NCI-H446 (cell line): ENCODE results near the gene MICALL2.

Experiments used
- DNase-seq, 2 experiments: peaks; one replicate each; lab custom pipeline; 2025; lab: John Stamatoyannopoulos, UW

MICALL2 gene

DNA sequence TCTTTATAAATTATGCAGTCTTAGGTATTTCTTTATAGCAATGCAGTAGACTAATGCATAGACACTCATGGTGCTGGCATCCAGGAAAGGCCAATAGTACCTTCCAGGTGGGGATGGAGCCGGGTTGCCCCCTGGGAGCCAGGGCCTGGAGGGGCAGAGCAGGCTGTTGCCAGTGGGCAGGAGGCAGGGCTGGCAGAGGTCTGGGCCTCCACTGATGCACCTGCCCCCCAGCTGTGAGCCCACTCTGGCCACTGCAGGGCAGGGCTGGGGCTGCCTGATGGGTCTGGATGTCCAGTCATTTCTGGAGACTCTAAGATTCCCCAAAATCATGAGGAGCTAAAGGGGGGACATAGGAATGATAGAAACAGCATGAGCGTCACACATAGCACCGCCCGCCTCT lies 66.7 kb downstream of the MICALL2 start:
- DNase-seq: no peak

DNA sequence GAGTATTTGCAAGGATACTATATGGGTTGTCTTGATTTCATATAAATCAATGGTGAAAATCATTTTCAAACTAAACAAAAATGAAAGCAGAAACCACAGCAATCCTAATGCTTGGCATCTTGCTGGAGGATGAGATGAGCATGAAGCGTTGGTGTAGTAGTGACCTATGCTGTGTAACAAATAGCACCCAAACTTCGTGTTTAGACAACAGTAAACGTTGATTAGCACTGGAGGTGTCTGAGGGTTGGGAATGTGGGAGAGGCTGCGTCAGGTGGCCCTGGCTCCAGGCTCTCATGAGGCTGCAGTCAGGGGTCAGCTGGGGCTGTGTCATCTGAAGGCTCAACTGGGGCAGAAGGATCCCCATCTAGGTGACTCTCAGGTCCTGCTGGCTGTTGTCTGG lies 67.8 kb downstream of the MICALL2 start:
- DNase-seq: no peak

DNA sequence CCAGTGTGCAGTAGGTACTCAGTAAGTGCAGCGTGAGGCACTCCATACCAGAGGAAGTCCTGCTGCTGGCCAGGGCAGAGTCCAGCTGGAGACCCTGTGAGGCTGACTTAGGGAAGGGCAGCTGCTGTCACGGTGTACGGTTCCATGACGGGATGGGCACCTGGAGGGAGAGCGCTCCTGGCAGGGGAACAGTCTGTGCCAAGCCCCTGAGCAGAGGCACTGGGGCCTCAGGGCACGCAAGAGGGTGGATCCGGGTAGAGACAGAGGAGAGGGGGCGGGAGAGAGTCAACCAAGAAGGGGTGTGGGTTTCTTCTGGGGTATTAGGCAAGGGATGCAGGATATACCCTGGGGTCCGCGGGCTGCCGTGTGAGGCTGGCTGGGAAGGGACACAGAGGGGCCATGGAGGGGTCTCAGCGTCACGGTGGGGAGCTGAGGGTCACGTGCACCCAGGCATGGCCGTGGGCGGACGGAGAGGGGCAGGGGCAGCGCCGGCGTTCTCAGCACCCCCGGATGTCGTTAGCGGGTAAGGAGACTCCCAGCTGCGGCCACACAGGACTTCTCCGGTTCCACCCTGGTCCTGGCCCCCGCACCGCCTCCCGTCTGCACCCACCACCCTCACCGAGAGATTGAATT lies 70.5 kb downstream of the MICALL2 start:
- no peak for DNase-seq

DNA sequence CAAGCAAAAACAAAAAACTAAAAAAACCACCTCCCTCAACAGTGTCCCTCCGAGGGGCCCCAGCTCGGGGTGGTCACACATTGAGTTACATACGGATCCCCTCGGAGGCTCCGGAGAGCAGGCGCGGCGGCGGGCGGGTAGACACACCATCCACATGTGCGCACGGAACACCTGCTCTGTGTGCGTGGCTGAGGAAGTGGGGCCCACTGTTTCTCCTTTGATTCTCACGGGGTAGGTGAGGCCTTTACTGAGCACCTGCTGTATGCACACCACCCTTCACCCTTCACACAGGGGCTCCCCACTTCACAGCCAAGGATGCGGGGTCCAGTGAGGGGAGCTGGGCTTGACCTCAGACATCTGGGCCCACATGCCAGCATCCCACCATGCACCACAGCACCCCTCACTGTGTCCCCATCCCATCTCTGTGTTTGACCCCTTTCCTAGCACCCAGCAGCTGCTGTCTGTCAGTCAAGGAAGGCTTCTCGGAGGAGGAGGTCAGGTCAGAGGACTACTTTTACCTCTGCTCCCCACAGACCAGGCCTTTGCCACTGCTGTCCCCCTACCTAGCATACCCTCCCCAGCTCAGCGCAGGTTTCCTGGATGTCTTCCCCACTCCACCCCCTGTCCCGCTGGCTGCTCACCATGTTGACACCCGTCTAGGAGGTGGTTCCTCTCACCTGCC lies 71.1 kb downstream of the MICALL2 start:
- DNase-seq: no peak

DNA sequence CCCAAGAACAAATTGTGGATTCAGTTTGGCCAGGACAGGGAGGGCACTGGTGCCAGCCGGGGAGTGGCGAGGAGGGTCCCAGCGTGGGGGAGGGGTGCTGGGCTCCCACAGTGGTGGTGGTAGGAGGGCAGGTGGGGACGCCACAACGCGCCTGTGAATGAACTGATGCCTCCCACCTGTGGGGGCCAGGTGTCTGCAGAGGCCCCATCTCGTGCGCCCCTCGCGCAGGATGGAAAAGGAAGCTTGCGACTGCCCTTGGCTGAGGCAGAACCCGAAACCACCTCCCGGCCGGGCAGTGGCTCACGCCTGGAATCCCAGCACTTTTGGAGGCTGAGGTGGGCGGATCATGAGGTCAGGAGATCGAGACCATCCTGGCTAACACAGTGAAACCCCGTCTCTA lies 72.0 kb downstream of the MICALL2 start:
- no peak for DNase-seq

DNA sequence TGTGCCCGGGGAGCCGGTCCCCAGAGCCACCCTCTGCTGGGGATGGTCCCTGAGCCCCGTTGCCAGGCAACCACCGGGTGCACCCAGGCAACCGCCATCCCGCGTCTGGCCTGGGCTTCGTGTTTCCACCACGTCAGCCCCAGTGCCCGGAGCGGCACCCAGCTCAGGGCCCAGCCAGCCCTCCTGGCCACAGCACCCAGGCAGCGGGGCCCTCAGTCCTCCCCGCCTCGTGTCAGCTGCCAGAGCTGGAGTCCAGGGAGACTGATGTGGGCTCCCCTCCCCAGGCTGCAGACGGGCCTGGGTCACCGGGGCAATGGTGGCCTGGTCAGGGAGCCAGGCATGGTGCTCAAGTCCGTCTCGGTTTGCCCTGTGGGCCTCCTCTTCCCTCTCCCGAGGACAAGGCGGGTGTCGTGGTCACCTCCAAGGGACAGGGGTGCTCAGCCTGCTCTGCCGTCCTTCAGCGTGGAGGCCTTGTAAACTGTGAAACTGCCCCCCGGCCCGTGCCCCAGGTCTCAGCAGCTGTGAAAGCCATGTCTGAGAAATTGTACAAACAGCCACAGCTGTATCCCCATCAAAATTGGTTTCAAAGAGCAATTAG lies 72.5 kb downstream of the MICALL2 start:
- peak in 1 of 2 experiments; percentile 25 for DNase-seq

DNA sequence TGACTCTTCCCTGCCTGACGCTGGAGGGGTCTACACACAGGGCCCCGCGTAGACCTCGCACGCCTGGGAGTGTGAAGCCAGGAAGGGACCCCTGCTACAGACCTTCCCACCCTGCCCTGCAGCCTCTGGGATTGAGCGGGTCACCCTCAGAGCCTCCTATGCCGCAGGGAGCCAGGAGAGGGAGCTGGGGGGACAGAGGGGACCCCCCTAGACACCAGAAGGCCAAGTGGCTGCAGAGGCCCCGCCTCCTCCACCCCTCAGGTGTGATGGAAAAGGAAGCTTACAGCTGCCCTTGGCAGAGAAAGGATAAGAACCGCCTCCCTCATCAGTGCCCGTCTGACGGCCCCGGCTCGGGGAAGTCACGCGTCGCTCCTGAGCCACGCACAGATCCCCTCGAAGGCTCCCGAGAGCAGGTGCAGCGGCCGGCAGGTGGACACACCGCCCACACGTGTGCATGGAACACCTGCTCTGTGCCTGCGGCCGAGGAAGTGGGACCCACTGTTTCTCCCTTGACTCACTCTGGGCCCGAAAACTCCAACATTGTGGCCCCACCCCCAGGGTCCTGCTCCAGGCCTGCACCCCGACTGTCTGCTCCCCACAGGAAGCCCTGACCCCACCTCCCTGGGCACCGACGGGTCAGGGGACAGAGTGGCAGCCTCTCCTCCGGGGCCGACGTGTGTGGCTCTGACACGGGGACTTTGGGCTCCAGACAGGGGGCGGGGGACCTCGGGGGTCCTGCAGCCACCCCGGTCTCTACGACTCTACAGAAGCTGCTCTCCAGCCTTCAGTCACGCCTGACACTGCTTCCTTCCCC lies 73.3 kb downstream of the MICALL2 start:
- no peak for DNase-seq

DNA sequence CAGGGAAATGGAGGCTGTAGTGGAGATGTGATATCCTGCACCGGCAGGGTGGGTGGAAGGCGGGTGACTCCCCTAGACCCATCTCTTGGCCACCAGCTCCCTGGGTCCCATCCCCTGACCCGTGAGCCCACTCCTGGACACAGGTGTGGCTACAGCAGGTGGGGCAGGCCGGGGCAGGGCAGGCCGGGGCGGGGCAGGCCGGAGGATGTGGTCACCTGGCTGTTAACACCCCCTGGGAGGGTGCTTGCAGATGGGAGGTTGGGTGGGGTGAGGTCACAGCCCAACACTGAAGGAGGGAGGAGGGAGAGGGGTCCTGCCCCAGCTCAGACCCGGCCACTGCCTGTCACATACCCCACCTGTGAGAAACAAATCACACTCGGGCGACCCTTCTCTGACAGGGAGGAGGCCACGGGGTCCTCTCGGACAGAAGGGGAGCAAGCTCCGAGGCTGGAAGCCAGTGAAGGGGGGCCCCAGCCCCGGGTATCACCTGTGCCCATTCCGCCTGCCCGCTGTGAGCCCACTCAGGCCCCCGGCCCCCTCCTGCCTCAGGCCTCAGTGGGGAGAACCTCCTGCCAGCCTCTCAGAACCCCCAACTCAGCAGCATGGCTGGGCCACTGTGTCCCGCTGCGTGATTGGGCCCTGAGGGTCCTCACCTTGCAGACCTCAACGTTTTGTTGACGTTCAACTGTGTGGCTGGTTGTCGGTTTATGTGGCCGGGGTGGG lies 74.0 kb downstream of the MICALL2 start:
- DNase-seq: no peak
